SK-N-SH (cell line): ENCODE results near the gene RELCH. TPM values are rescaled to one million over a fixed set of nuclear protein-coding genes. Genes with fewer than 3 reads are reported as not detected.

Source experiments
- CTCF ChIA-PET: fragments of 300-600, 350-600 bp; formaldehyde crosslinking; extraction: SDS; loops from one replicate; lab custom pipeline; 2021; lab: Yijun Ruan, JAX
- POLR2A ChIA-PET: fragments of 350-600 bp; sonication (Branson Sonifier 250); formaldehyde crosslinking; extraction: SDS; loops from one replicate; lab custom pipeline; 2020; ENCODE audit warnings: antibody characterized with exemption, inconsistent platforms; lab: Yijun Ruan, JAX
- DNase-seq: peaks from one replicate; pipeline ENCODE4 v3.0.0; 2012
- H2AFZ ChIP-seq: fragments of 200-600 bp; sonication (generic); 2 replicates; pipeline ENCODE4 v1.8.1; 2016; ENCODE audit warnings: antibody characterized with exemption, mild to moderate bottlenecking, low read depth
- H3F3A ChIP-seq: fragments of 200-600 bp; sonication (generic); replicated peaks from 2 replicates; pipeline ENCODE3; 2016; ENCODE audit warnings: antibody characterized with exemption, mild to moderate bottlenecking; ENCODE audit not compliant: insufficient read depth
- H3K27ac ChIP-seq, 2 experiments: fragments of 200-500 bp in 1 of 2; fragments of 200-600 bp in 1 of 2; sonication (Bioruptor generic) in 1 of 2; sonication (generic), shearing (Covaris generic) in 1 of 2; 2 replicates each; pipeline versions ENCODE4 v1.5.1 to v1.6.1; 2014 to 2016; ENCODE audit warnings: low read depth in 2 of 2, inconsistent platforms in 1 of 2, low read length in 1 of 2, mild to moderate bottlenecking in 1 of 2, mixed read lengths in 1 of 2
- H3K27me3 ChIP-seq: fragments of 200-600 bp; sonication (generic), shearing (Covaris generic); 2 replicates; pipeline ENCODE4 v1.6.1; 2016; ENCODE audit warnings: mixed run types; ENCODE audit not compliant: insufficient read depth
- H3K36me3 ChIP-seq, 2 experiments: fragments of 200-500 bp in 1 of 2; fragments of 200-600 bp in 1 of 2; sonication (Bioruptor generic) in 1 of 2; sonication (generic) in 1 of 2; replicated peaks in 1 of 2; 2 replicates each; pipeline versions ENCODE3 to v1.5.1; 2014 to 2016; ENCODE audit warnings: low read length in 1 of 2, mild to moderate bottlenecking in 1 of 2; ENCODE audit not compliant: insufficient read depth in 2 of 2, control insufficient read depth in 1 of 2
- H3K4me1 ChIP-seq, 2 experiments: fragments of 200-500 bp in 1 of 2; fragments of 200-600 bp in 1 of 2; sonication (Bioruptor generic) in 1 of 2; sonication (generic), shearing (Covaris generic) in 1 of 2; 2 replicates each; pipeline versions ENCODE4 v1.5.1 to v1.6.1; 2014 to 2016; ENCODE audit warnings: low read depth in 1 of 2, low read length in 1 of 2, mixed run types in 1 of 2; ENCODE audit not compliant: insufficient read depth in 2 of 2, control insufficient read depth in 1 of 2
- H3K4me2 ChIP-seq: fragments of 200-600 bp; sonication (generic), shearing (Covaris generic); 2 replicates; pipeline ENCODE4 v1.6.1; 2017; ENCODE audit warnings: mixed run types
- H3K4me3 ChIP-seq, 2 experiments: fragments of 200-500 bp in 1 of 2; fragments of 200-600 bp in 1 of 2; sonication (Bioruptor generic) in 1 of 2; sonication (generic), shearing (Covaris generic) in 1 of 2; 2 replicates each; pipeline versions ENCODE4 v1.5.1 to v1.8.1; 2014 to 2016; ENCODE audit warnings: low read depth in 2 of 2, inconsistent platforms in 1 of 2, low read length in 1 of 2, mild to moderate bottlenecking in 1 of 2, mixed read lengths in 1 of 2, moderate library complexity in 1 of 2
- H3K79me2 ChIP-seq: fragments of 200-600 bp; sonication (generic); 2 replicates; pipeline ENCODE4 v1.8.1; 2017; ENCODE audit warnings: mild to moderate bottlenecking; ENCODE audit not compliant: insufficient read depth
- H3K9ac ChIP-seq: fragments of 200-600 bp; sonication (generic); 2 replicates; pipeline ENCODE4 v1.6.1; 2017; ENCODE audit warnings: mixed run types
- H3K9me2 ChIP-seq: fragments of 200-600 bp; sonication (generic); 2 replicates; pipeline ENCODE4 v1.6.1; 2017; ENCODE audit warnings: mixed run types
- H3K9me3 ChIP-seq: fragments of 200-600 bp; sonication (generic); 2 replicates; pipeline ENCODE4 v1.6.1; 2017; ENCODE audit warnings: mixed run types, mild to moderate bottlenecking, moderate library complexity
- H4K20me1 ChIP-seq: fragments of 200-600 bp; sonication (generic); 2 replicates; pipeline ENCODE4 v1.6.1; 2017; ENCODE audit warnings: mild to moderate bottlenecking, mixed run types; ENCODE audit not compliant: insufficient read depth
- EP300 ChIP-seq, 2 experiments: IDR thresholded peaks; 2 replicates each; pipeline versions ENCODE4 v1.4.0 to v1.6.1; 2012; ENCODE audit warnings: borderline replicate concordance in 1 of 2, low read depth in 1 of 2, low read length in 1 of 2
- EZH2phosphoT487 ChIP-seq: fragments of 200-600 bp; sonication (generic); IDR thresholded peaks from 2 replicates; pipeline ENCODE4 v1.6.1; 2017; ENCODE audit warnings: low read depth, mixed run types, mild to moderate bottlenecking, antibody characterized with exemption, moderate library complexity, borderline replicate concordance
- FOXJ3 ChIP-seq: sonication (generic); formaldehyde crosslinking; IDR thresholded peaks from 2 replicates; pipeline ENCODE4 v1.5.1; 2020; ENCODE audit warnings: mild to moderate bottlenecking, missing genetic modification reagents
- FOXM1 ChIP-seq: IDR thresholded peaks from 2 replicates; pipeline ENCODE4 v1.4.0; 2012; ENCODE audit warnings: low read depth, mild to moderate bottlenecking
- GABPA ChIP-seq: IDR thresholded peaks from 2 replicates; pipeline ENCODE4 v1.4.0; 2012; ENCODE audit warnings: low read depth, mild to moderate bottlenecking
- GATA2 ChIP-seq: sonication (generic); formaldehyde crosslinking; IDR thresholded peaks from 2 replicates; pipeline ENCODE4 v1.5.0; 2020; ENCODE audit warnings: mild to moderate bottlenecking, missing genetic modification reagents
- NRF1 ChIP-seq: IDR thresholded peaks from 2 replicates; pipeline ENCODE4 v1.6.1; 2012; ENCODE audit warnings: low read depth, mild to moderate bottlenecking, low read length
- POLR2AphosphoS5 ChIP-seq: IDR thresholded peaks from 2 replicates; pipeline ENCODE4 v1.6.1; 2012; ENCODE audit warnings: low read depth, low read length
- RAD21 ChIP-seq: IDR thresholded peaks from 2 replicates; pipeline ENCODE4 v1.6.1; 2012; ENCODE audit warnings: mild to moderate bottlenecking, low read length
- RCOR1 ChIP-seq: fragments of 150-350 bp; IDR thresholded peaks from 2 replicates; pipeline ENCODE4 v1.6.1; 2017; ENCODE audit warnings: antibody characterized with exemption, low read length
- RFX5 ChIP-seq: IDR thresholded peaks from 2 replicates; pipeline ENCODE4 v1.6.1; 2012; ENCODE audit warnings: mild to moderate bottlenecking, improper control_type of control experiment, low read length
- RXRA ChIP-seq: IDR thresholded peaks from 2 replicates; pipeline ENCODE4 v1.4.0; 2012; ENCODE audit warnings: low read depth, mild to moderate bottlenecking, borderline replicate concordance
- SIN3A ChIP-seq: IDR thresholded peaks from 2 replicates; pipeline ENCODE4 v1.6.1; 2012; ENCODE audit warnings: low read depth, mild to moderate bottlenecking, low read length, moderate library complexity, borderline replicate concordance
- TCF12 ChIP-seq: IDR thresholded peaks from 2 replicates; pipeline ENCODE4 v1.4.0; 2012
- WGBS: methylation state at CpG from one replicate; pipeline ENCODE4 v1.1.6; 2017; ENCODE audit warnings: low lambda C conversion rate; 5-methylcytosine and 5-hydroxymethylcytosine counted together
- polyA plus RNA-seq, 3 experiments: library from polyadenylated mRNA; depleted of rRNA; stranded (reverse); fragments of >200 nt; gene quantifications; 2 replicates each; pipeline ENCODE4 v1.2.3, GENCODE V29; 2012
- TF ChIP-seq, protein P1 (sequence below): fragments of 200-600 bp; sonication (generic); IDR thresholded peaks from 2 replicates; pipeline ENCODE4 v1.6.1; 2017; ENCODE audit warnings: antibody characterized with exemption, mild to moderate bottlenecking, moderate library complexity
- TF ChIP-seq, protein P2 (sequence below): IDR thresholded peaks from 2 replicates; pipeline ENCODE4 v1.4.0; 2012; ENCODE audit warnings: low read depth
- TF ChIP-seq, protein P3 (sequence below): fragments of 150-350 bp; IDR thresholded peaks from 2 replicates; pipeline ENCODE4 v1.6.1; 2016; ENCODE audit warnings: mild to moderate bottlenecking, low read depth, low read length
- TF ChIP-seq, protein P4 (sequence below): IDR thresholded peaks from 2 replicates; pipeline ENCODE4 v1.6.1; 2012; ENCODE audit warnings: mild to moderate bottlenecking, low read depth, low read length, moderate library complexity
- TF ChIP-seq, protein P5 (sequence below): IDR thresholded peaks from 2 replicates; pipeline ENCODE4 v1.4.0; 2012; ENCODE audit warnings: low read depth, borderline replicate concordance

The RELCH gene
- polyA plus RNA-seq, 1 of the 3 experiments (the other 2 are of a cell fraction), result 7.4 TPM

DNA sequence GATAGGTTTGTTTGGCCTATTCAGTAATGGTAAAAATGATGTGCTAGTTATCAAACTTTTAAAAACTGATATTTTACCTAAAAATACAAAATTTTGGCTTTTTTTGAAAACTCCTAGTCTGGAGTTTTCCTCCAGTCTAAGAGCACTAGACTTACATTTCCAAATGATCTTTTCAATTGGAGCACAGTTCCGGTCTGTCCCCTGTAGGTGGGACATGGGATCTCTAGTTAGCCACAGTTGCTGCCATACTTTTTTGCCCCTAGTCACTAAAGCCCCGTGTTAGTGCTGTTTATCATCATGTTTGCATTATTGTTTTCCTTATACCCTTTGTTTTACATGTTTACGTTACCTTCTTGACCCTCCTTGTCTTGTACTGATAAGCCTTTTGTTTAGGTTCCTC is 52.4 kb downstream of the RELCH start:
- POLR2A ChIA-PET, result no interaction called here

DNA sequence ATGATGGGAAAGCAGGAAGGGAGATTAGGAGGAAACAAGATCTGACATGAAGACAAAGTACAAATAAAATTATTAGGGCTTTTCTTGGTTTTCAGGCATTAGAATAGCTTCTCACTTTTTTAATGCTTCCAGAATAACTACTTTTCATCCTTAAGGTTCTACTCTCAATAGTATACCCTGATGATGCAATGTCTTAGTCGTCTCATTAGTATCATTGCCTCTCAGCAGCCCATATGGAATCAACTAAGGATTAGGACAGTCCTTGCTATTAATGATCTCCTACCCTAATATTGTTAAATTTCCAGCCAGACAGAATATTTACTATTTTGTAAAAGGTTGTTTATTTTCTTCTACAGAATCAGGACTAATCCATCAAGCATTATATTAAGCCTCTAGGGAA is 55.9 kb downstream of the RELCH start:
- Histone ChIP-seq H3F3A (no peaks in the 10 kb centered on the region), H3K4me3 (no peak overlapping the region), H3K9me3 (no peaks in the 10 kb centered on the region), H3K9ac (no peak overlapping the region), H3K27ac (no peak overlapping the region), H3K4me2 (no peak overlapping the region), H4K20me1 (no peaks in the 10 kb centered on the region), H3K79me2 (no peaks in the 10 kb centered on the region), H3K27me3 (no peaks in the 10 kb centered on the region), H3K9me2 (no peaks in the 10 kb centered on the region; the same call in 1 of the 2 replicates), H3K36me3 (peaks cover 20 to 49% of the 10 kb centered on the region in 2 experiments), H2AFZ (no peak overlapping the region), H3K4me1 (no peaks in the 10 kb centered on the region; a peak in 1 of 4 replicates)
- POLR2A ChIA-PET, result no interaction called here
- CTCF ChIA-PET, result interaction anchor here (9.9 kb wide), 1 partner anchor 59 kb away, joined by 120 read pairs; the partner anchor contains the start of genes PIGN and RELCH
- no peak for DNase-seq
- 81% methylated on average over 1 of the region's 1 CpG for WGBS
- TF ChIP-seq RCOR1 (no peak), RFX5 (no peak), FOXJ3 (CRISPR knock-in tag) (no peak), POLR2AphosphoS5 (no peak), TCF12 (no peak), RAD21 (no peak), RXRA (no peak), FOXM1 (no peak), SIN3A (no peak), EP300 (IDR thresholded peaks at IDR 0.05; ENCODE audit: borderline replicate concordance in 1 of 2, low read depth in 1 of 2, low read length in 1 of 2) (no peak), GATA2 (no peak)
- TF ChIP-seq, protein P1, sequence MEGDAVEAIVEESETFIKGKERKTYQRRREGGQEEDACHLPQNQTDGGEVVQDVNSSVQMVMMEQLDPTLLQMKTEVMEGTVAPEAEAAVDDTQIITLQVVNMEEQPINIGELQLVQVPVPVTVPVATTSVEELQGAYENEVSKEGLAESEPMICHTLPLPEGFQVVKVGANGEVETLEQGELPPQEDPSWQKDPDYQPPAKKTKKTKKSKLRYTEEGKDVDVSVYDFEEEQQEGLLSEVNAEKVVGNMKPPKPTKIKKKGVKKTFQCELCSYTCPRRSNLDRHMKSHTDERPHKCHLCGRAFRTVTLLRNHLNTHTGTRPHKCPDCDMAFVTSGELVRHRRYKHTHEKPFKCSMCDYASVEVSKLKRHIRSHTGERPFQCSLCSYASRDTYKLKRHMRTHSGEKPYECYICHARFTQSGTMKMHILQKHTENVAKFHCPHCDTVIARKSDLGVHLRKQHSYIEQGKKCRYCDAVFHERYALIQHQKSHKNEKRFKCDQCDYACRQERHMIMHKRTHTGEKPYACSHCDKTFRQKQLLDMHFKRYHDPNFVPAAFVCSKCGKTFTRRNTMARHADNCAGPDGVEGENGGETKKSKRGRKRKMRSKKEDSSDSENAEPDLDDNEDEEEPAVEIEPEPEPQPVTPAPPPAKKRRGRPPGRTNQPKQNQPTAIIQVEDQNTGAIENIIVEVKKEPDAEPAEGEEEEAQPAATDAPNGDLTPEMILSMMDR, result no peak
- TF ChIP-seq, protein P2, sequence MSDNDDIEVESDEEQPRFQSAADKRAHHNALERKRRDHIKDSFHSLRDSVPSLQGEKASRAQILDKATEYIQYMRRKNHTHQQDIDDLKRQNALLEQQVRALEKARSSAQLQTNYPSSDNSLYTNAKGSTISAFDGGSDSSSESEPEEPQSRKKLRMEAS, result no peak
- TF ChIP-seq, protein P3, sequence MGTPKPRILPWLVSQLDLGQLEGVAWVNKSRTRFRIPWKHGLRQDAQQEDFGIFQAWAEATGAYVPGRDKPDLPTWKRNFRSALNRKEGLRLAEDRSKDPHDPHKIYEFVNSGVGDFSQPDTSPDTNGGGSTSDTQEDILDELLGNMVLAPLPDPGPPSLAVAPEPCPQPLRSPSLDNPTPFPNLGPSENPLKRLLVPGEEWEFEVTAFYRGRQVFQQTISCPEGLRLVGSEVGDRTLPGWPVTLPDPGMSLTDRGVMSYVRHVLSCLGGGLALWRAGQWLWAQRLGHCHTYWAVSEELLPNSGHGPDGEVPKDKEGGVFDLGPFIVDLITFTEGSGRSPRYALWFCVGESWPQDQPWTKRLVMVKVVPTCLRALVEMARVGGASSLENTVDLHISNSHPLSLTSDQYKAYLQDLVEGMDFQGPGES, result no peak
- TF ChIP-seq, protein P4, sequence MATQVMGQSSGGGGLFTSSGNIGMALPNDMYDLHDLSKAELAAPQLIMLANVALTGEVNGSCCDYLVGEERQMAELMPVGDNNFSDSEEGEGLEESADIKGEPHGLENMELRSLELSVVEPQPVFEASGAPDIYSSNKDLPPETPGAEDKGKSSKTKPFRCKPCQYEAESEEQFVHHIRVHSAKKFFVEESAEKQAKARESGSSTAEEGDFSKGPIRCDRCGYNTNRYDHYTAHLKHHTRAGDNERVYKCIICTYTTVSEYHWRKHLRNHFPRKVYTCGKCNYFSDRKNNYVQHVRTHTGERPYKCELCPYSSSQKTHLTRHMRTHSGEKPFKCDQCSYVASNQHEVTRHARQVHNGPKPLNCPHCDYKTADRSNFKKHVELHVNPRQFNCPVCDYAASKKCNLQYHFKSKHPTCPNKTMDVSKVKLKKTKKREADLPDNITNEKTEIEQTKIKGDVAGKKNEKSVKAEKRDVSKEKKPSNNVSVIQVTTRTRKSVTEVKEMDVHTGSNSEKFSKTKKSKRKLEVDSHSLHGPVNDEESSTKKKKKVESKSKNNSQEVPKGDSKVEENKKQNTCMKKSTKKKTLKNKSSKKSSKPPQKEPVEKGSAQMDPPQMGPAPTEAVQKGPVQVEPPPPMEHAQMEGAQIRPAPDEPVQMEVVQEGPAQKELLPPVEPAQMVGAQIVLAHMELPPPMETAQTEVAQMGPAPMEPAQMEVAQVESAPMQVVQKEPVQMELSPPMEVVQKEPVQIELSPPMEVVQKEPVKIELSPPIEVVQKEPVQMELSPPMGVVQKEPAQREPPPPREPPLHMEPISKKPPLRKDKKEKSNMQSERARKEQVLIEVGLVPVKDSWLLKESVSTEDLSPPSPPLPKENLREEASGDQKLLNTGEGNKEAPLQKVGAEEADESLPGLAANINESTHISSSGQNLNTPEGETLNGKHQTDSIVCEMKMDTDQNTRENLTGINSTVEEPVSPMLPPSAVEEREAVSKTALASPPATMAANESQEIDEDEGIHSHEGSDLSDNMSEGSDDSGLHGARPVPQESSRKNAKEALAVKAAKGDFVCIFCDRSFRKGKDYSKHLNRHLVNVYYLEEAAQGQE, result no peak

More for the DNA sequence above, 52.4 kb downstream of the RELCH start:
- Histone ChIP-seq H2AFZ (no peak overlapping the region), H3K9me2 (no peaks in the 10 kb centered on the region; the same call in 1 of the 2 replicates), H3K4me1 (no peaks in the 10 kb centered on the region), H3K9ac (no peak overlapping the region), H3K27me3 (no peaks in the 10 kb centered on the region), H4K20me1 (no peaks in the 10 kb centered on the region), H3K9me3 (peaks cover 8% of the 10 kb centered on the region), H3K36me3 (peaks cover 18 to 67% of the 10 kb centered on the region in 2 experiments), H3K4me3 (no peak overlapping the region), H3K4me2 (no peak overlapping the region), H3K27ac (no peak overlapping the region), H3F3A (no peaks in the 10 kb centered on the region), H3K79me2 (no peaks in the 10 kb centered on the region)
- WGBS, result 72% methylated on average over 3 of the region's 3 CpGs
- no peak for DNase-seq
- TF ChIP-seq, protein P5, sequence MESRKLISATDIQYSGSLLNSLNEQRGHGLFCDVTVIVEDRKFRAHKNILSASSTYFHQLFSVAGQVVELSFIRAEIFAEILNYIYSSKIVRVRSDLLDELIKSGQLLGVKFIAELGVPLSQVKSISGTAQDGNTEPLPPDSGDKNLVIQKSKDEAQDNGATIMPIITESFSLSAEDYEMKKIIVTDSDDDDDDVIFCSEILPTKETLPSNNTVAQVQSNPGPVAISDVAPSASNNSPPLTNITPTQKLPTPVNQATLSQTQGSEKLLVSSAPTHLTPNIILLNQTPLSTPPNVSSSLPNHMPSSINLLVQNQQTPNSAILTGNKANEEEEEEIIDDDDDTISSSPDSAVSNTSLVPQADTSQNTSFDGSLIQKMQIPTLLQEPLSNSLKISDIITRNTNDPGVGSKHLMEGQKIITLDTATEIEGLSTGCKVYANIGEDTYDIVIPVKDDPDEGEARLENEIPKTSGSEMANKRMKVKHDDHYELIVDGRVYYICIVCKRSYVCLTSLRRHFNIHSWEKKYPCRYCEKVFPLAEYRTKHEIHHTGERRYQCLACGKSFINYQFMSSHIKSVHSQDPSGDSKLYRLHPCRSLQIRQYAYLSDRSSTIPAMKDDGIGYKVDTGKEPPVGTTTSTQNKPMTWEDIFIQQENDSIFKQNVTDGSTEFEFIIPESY, result no peak
- TF ChIP-seq NRF1 (no peak), EZH2phosphoT487 (no peak), GABPA (no peak)
- CTCF ChIA-PET, result interaction anchor here (1.6 kb wide), 1 partner anchor 10 kb away, joined by 9 read pairs; no protein-coding TSS in a partner anchor
